ENCODE results near the gene ELK3.

Gene ELK3

DNA sequence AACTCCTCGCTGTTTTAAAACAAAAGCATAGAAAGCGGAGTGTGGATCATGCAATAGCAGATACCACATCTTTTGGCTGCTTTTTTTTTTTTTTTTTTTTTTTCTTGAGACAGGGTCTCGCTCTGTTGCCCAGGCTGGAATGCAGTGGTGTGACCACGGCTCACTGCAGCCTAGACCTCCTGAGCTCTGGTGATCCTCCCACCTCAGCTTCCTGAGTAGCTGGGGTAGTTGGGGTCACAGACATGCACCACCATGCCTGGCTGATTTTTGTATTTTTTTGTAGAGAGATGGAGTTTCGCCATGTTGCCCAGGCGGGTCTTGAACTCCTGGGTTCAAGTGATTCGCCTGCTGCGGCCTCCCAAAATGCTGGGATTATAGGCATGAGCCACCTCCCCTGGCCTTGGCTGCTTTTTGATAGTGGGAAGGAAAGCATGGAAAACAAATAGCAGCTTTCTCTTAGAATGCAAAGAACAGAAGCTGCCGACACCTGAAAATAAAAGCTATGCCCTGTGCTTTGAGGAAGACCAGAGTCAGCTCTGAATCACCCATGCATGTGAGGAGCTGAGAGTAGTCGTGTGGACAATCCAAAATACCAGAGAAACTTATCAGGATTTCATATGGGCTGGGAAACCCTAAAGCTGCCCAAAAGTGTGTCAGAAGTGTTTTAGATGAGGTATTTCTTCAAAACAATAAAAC, 3.6 kb upstream of the ELK3 start:
- no peak for FAIRE-seq

DNA sequence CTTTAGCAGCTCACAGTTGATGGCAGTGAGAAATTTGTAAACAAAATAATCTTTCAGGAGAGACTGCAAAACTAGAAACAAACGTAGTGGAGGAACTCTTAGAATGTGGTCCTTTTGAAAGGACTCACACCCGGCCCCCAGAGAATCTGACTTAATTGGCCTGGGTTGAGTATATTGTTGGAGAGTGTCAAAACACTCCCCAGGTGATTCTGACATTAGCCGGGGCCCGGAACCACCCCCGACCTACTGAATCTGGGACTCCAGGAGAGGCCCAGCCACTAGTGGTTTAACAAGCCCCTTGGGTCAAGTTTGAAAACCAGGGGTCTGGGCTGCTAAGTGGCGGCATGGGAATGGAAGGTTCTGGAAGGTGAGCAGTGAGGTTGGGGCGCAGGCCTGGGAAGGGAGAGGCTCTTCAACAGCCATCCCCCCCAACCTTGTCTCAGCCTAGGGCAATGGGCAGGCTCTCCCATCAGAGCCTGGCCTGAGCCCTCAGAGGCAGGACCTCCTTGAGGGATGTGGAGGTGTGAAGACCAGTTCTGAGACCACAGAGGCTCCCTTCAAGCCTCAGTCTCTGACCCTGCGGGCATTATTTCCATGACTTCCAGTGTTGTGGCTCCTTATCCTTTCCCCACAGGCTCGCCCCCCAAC, 1.1 kb upstream of the ELK3 start:
- no peak for FAIRE-seq

DNA sequence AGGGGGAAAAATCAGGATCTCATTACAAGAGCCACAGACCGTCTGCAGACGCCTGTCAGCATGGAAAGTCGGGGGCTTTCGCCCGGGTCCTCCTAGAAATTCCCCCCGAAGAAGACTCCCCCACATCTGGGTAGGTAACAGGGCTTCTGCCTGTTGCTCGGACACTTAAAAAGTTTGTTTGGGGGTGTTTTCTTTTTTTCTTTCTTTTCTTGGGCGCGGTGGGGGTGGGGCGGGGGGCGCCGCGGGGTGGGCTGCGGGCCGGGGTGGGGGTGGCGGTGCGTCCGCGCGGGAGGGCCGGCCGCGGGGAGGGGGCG, 358 bp downstream of the ELK3 start:
- no peak for FAIRE-seq

GRCh38 chr12:96194971-96195844, 1.0 kb downstream of the ELK3 start:
- no peak for FAIRE-seq

DNA sequence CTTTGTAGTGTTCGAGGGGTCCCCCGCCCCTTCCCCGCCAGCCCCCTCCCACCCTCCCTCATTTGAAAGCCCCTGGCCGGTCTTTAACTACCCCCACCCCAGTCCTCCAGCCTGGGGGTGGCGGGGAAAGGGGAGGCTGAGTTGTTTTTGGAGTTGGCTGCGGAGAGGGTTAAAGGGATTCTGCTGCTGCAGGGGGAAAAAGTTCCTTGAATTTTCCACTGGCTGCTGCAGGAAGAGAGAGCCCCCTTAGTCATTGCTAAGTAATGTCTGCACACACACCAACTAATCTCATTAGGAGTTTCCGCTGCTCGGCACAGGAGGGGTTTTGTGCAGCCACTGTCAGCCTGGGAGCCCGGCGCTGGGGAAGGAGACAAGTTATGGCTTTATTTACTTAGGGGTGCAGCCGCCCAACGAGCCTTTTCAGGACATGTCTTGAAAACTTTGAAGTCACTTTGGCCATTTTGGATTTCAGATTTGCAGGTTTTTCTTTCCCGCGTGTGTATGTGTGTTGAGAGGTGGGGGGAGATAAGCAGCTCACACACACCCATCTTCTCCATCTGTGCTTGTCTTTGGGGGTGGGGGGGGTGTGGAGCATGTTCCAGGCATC, 1.8 kb downstream of the ELK3 start:
- FAIRE-seq: no peak

DNA sequence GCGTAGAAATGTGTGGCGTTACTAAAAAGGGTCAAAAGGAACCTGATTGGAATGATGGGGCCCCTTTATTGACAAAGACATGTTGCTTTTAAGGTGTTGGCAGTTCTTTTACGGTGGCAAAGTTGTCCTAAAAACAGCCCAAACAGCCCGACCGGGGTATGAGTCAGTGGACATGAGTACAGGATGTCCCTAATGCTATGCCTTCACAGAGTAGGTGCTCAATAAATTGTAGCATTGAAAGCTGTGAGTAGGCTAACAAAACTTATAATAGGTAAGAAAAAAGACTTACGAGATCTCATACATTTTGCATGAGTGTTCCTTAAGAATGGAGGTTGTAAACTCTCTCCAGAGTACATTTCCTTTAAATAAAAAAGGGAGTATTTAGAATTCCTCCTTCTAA, 2.6 kb downstream of the ELK3 start:
- FAIRE-seq: no peak

GRCh38 chr12:96197503-96198272, 3.5 kb downstream of the ELK3 start:
- FAIRE-seq: peak; percentile 70

GRCh38 chr12:96198965-96199364, 4.8 kb downstream of the ELK3 start:
- FAIRE-seq: no peak

- FAIRE-seq: no peak
These were observed 5.3 kb downstream of the ELK3 start for GRCh38 chr12:96199464-96199863.

DNA sequence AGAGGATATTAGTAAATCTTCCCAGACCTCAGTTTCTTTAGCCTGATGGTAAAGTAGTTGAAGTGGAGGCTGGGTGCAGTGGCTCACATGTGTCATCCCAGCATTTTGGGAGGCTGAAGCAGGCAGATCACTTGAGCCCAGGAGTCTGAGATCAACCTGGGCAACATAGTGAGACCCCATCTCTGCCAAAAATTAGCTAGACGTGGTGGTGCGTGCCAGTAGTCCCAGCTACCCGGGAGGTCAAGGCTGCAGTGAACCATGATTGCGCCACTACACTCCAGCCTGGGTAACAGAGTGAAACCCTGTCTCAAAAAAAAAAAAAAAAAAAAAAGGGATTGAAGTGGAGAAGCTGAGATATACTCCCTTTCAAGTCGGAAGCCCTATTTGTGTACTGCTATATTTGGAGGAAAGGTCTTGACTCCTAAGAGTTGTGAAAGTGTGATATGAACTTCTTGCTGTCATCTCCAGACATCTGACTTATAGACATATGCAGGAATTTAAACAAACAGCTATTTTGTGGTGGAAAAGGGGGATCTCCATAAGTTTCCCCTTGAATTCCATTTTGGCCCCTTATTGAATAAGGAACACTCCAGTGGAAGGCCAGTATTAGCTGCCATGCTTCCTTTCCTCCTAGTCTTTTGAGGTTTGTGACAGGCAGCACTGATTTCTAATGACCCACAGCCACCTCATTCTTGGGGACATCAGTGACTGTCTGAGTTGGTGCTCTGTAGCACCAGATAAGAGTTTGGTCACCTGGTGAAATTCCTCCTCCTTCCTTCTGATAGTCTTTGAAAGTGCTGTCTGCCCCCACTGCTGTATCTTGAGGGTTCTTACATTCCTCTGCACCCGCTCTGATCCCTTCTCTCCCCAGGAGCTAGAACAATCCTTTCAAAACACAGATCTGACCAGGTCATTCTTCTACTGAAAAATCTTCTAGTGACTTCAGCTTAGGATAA, 7.4 kb downstream of the ELK3 start:
- FAIRE-seq: no peak

- FAIRE-seq: no peak
These were observed 10.2 kb downstream of the ELK3 start for GRCh38 chr12:96204381-96204780.

DNA sequence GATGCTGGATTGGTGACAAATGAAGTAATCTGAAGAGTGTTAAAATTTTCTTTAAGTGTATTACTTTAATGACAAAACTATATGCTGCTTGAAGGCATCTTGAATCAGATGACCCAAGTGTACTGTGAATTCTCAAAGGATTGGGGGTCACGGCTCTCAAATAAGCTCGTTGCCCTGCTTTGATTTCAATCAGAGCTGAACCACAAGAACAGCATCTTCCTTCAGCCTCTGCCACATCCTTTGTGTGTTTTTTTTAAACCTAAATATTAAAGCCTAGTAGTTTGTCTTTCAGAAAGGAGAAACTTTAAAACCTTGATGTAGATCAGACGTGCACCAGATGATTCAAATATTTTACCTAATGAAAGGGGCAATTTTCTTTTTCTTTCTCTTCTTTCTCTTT, 11.7 kb downstream of the ELK3 start:
- no peak for FAIRE-seq

DNA sequence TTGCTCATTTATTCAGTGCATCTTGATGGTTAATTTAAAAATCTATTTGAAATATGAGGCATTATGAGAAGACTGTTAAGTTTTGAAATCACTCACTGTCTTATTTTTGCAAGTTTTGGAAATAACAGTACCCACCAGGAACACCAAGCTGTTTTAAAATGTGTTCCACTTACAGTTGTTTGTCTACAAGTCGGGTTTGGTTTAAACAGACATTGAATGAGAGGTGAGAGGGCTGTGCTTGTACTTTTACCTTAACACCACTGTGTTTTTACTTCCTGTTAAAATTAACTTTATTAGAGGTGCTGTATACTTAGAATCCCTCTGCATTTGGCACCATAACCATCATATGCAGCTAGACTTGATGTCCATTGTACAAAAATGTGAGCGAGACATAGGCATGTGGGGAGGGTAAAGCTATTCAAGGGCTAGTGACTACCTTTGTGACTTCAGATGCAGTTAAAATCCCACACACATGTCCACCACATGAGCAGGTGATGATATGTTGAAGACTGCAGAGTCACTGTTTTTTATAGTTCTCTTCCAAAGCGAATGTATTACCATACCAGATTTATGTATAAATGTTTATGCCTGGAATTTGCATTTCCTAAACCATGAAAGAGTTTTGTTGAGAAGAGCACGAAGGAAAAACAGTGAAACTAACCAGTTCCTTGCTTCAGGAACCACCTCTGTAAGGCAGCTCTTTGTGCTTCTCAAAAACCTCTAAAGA, 12.9 kb downstream of the ELK3 start:
- no peak for FAIRE-seq

DNA sequence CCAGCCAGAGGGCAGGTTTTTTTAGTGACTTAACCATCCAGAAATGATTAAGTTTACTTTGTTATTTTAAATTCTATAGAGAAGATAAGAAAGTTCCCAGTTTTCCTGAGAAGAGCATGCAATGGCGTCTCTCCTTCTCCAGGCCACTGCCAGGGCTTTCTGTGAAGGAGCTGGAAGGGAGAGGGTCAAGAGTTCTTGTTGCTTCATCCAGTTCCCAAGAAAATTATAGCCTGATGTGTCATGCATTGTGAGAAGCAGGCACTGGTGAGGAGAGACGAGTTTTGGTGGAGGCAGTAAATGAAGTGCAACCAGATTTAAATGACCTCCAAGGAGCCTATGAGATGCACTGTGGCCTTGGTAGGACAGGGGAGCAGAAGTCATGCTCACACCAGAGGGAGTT, 14.2 kb downstream of the ELK3 start:
- FAIRE-seq: no peak

DNA sequence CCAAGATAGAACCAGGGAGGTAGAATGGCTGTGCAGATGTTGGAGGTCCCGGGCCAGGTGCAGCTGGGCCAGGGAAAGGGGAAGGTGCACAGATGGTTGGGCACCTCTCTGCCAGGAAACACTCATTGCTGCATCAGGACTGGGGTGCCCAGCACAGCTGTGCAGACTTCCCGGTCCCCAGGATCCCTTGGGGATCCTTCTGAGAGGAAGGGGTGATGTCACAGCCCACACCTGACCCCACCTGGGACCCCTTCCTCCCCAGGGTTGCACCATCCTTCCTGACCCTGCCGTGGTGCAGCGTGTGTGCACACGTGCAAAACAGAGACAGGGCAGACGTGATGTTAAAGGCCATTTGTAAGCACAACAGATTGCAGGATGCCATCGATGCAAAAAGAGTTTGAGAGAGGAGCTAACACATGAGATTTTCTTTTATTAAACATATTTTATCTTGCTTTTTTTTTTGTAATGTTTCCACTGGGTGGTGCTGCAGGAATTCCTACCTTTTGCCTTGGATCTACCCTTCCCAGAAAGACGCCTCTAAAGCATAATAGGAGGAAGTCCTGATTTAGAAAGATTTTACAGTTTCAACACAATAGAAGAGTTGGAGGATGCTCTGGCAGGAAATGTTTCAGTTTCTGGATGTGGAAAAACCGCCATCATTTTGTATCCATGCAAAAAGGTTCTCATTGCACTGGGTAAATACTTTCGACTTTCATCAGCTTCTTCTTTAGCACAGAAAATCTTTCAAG, 14.8 kb downstream of the ELK3 start:
- FAIRE-seq: no peak

DNA sequence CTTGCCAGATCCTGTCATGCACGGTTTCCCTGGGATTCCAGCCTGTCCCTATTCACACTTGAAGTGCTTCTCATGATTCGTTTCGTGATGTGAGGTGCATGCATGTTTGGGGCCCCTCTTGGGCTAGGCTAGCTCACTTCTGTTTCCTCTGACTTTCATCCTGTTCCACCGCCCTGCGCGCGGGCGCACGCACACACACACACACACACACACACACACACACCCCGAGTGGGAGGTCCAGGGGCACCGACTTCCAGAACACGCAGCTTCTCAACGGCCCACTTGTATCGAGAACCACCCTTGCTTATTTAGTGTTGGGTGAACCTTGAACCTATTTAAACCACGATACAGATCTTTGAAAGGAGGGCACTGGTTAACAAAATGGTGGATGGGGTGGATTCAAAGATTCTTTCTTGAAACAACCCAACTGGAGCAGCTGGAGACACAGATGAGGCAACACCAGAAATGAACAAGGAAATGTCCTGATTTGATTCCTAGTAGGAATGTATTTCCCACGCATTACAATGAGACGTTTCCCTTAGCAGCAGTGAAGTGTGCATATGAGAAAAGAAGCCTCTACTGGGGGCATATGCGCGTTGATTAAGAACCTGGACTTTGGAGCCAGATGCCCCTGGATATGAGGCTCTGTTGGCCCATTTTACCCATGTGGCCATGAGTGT, 16.3 kb downstream of the ELK3 start:
- FAIRE-seq: no peak

- no peak for FAIRE-seq
These were observed 17.8 kb downstream of the ELK3 start for GRCh38 chr12:96211988-96212387.

DNA sequence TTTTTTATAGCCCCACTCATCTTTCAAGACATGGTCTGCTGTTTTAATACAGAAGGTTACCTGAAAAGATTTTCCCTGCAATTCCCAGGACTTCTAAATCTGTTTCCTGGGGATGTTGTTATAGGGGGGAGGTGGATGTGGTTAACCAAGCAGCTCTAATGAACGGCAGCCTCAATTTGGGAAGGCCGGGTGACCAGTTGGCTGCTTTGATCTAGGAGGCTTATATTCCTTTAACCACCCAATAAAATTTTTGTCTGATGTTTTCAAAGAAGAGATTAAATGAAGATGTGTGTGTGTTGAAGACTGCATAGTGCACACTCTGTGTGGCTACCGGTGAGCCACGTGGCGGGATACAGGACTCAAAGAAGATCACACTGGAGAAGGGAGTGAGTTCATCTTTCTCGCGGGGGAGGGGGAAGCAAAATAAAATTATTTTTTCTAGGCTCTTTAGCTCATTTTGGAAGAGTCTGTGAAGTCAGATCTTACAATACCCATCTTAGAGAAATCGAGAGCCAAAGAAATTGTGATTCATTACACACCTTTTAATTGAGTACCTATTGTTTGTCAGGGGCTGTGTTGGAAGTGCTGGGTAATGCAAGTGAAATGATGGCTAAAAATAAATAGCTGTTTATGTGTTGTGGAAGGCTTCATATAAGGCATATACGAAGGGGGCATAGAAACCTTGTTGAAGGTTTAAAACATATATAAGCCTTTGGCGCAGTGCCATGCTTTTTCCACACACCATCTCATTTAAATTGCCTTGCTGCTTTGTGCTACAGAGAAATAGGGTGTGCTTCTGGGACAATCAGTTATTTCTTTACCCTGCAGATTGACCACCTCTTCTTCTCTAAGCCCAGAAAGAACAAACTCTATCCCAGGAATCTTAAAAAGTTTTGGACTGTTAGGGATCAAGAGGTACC, 18.5 kb downstream of the ELK3 start:
- no peak for FAIRE-seq
